ENCODE measurements around the gene LOX.

GRCh38 chr5:122126756-122127321 is 48.8 kb upstream of the LOX start:
- TF ChIP-seq CTCF (IDR thresholded peaks at IDR 0.05) = no peak
- no peak for TF ChIP-seq EZH2phosphoT487 (IDR thresholded peaks at IDR 0.05)
- TF ChIP-seq EZH2 (IDR thresholded peaks at IDR 0.05) = no peak
